B cell (primary cell): ENCODE results near the gene TMEM150A. TPM values are rescaled to one million over a fixed set of nuclear protein-coding genes. Genes with fewer than 3 reads are reported as not detected.

ENCODE experiments used
- ATAC-seq: fragments of 200-7000 bp; cut with Tn5 transposase; one replicate; pipeline ENCODE4 v1.10.0; 2021; ENCODE audit warnings: low read depth, mild to moderate bottlenecking, moderate number of reproducible peaks, moderate library complexity
- CTCF ChIA-PET: fragments of 350-600 bp; sonication (Branson Sonifier 250); formaldehyde crosslinking; loops from one replicate; lab custom pipeline; 2021; ENCODE audit warnings: antibody characterized with exemption, inconsistent platforms; lab: Charles Lee
- POLR2A ChIA-PET: fragments of 350-600 bp; sonication (Branson Sonifier 250); formaldehyde crosslinking; loops from one replicate; lab custom pipeline; 2021; ENCODE audit warnings: antibody characterized with exemption; lab: Charles Lee
- DNase-seq: peaks from one replicate; pipeline ENCODE4 v3.0.0; 2013
- H2AFZ ChIP-seq: 2 replicates; pipeline ENCODE4 v1.6.1; 2012; ENCODE audit warnings: mild to moderate bottlenecking, low read depth, low read length; ENCODE audit not compliant: insufficient read depth, poor library complexity, severe bottlenecking
- H3K27ac ChIP-seq, 2 donors: 1 replicate in 1 of 2; 2 replicates in 1 of 2; pipeline ENCODE4 v1.5.1; 2012 to 2013; ENCODE audit warnings: low read length in 2 of 2, mild to moderate bottlenecking in 2 of 2, moderate library complexity in 1 of 2
- H3K27me3 ChIP-seq, 4 experiments: fragments of 200-600 bp in 1 of 4; sonication (generic) in 1 of 4; replicated peaks in 1 of 4; 1 replicate in 2 of 4; 2 replicates in 2 of 4; pipeline versions ENCODE4 v1.6.1 to v1.7.0; 2013 to 2016; ENCODE audit warnings: low read length in 3 of 4, mild to moderate bottlenecking in 2 of 4, mixed read lengths in 1 of 4, moderate library complexity in 1 of 4; ENCODE audit not compliant: insufficient read depth in 4 of 4, control insufficient read depth in 3 of 4; ENCODE audit errors: control extremely low read depth in 1 of 4
- H3K36me3 ChIP-seq, 2 experiments: replicated peaks in 1 of 2; 1 replicate in 1 of 2; 2 replicates in 1 of 2; pipeline versions ENCODE4 v1.6.1 to v1.7.1; 2013; ENCODE audit warnings: low read length in 1 of 2; ENCODE audit not compliant: insufficient read depth in 2 of 2, control insufficient read depth in 1 of 2; ENCODE audit errors: control extremely low read depth in 1 of 2, extremely low read depth in 1 of 2
- H3K4me1 ChIP-seq, 2 donors: fragments of 200-600 bp in 1 of 2; sonication (generic) in 1 of 2; 1 replicate in 1 of 2; 2 replicates in 1 of 2; pipeline versions ENCODE4 v1.5.1 to v1.6.1; 2013 to 2017; ENCODE audit warnings: low read length in 2 of 2; ENCODE audit not compliant: control insufficient read depth in 2 of 2, insufficient read depth in 2 of 2
- H3K4me2 ChIP-seq: replicated peaks from 2 replicates; pipeline ENCODE3; 2012; ENCODE audit warnings: mild to moderate bottlenecking, low read depth, low read length; ENCODE audit not compliant: poor library complexity, severe bottlenecking
- H3K4me3 ChIP-seq, 5 experiments: fragments of 200-600 bp in 1 of 5; sonication (generic) in 1 of 5; 1 replicate in 3 of 5; 2 replicates in 2 of 5; pipeline versions ENCODE4 v1.5.1 to v1.7.0; 2011 to 2016; ENCODE audit warnings: low read length in 4 of 5, mild to moderate bottlenecking in 4 of 5, low read depth in 2 of 5, control low read depth in 1 of 5, moderate library complexity in 1 of 5; ENCODE audit not compliant: insufficient read depth in 1 of 5; ENCODE audit errors: control extremely low read depth in 1 of 5, extremely low read depth in 1 of 5
- H3K79me2 ChIP-seq: fragments of 200-600 bp; sonication (generic); one replicate; pipeline ENCODE4 v1.6.0; 2016; ENCODE audit warnings: low read length; ENCODE audit not compliant: control insufficient read depth, insufficient read depth
- H3K9ac ChIP-seq: fragments of 200-600 bp; sonication (generic); 2 replicates; pipeline ENCODE4 v1.6.1; 2017; ENCODE audit warnings: mild to moderate bottlenecking, low read length, moderate library complexity
- H3K9me3 ChIP-seq, 3 donors: one replicate each; pipeline versions ENCODE4 v1.6.1 to v1.7.1; 2013; ENCODE audit warnings: low read length in 2 of 3; ENCODE audit not compliant: control insufficient read depth in 2 of 3, insufficient read depth in 1 of 3; ENCODE audit errors: control extremely low read depth in 1 of 3
- H4K20me1 ChIP-seq: 2 replicates; pipeline ENCODE4 v1.6.0; 2012; ENCODE audit warnings: mild to moderate bottlenecking, low read length; ENCODE audit not compliant: insufficient read depth, control insufficient read depth, poor library complexity, severe bottlenecking
- H3K27ac Mint-ChIP-seq: one replicate; pipeline ENCODE4 v1.8.0; 2021; ENCODE audit warnings: mixed read lengths
- H3K27me3 Mint-ChIP-seq: one replicate; pipeline ENCODE4 v1.8.0; 2021; ENCODE audit warnings: mixed read lengths
- H3K4me1 Mint-ChIP-seq: one replicate; pipeline ENCODE4 v1.8.0; 2021; ENCODE audit warnings: mixed read lengths
- H3K4me3 Mint-ChIP-seq: one replicate; pipeline ENCODE4 v1.8.0; 2021; ENCODE audit warnings: mixed read lengths
- H3K9me3 Mint-ChIP-seq: one replicate; pipeline ENCODE4 v1.8.0; 2022; ENCODE audit warnings: mixed read lengths; ENCODE audit not compliant: insufficient read depth
- CTCF ChIP-seq: fragments of 200-600 bp; IDR thresholded peaks from one replicate; pipeline ENCODE4 v1.8.0; 2022; ENCODE audit warnings: antibody characterized with exemption, mild to moderate bottlenecking
- EZH2 ChIP-seq: IDR thresholded peaks from 2 replicates; pipeline ENCODE4 v1.6.1; 2012; ENCODE audit warnings: borderline replicate concordance, low read depth, mild to moderate bottlenecking, moderate library complexity, low read length; ENCODE audit not compliant: insufficient read depth, poor library complexity, severe bottlenecking
- WGBS: methylation state at CpG from one replicate; pipeline ENCODE4 v1.1.5; 2013; ENCODE audit warnings: missing lambda C conversion rate; ENCODE audit not compliant: insufficient coverage; 5-methylcytosine and 5-hydroxymethylcytosine counted together
- intact Hi-C: fragments of 100-400 bp; cut with micrococcal nuclease; formaldehyde crosslinking; loops from one replicate; pipeline ENCODE4 v1.10.0; 2022
- polyA plus RNA-seq: library from polyadenylated mRNA; depleted of rRNA; stranded (reverse); fragments of >200 nt; gene quantifications from 2 replicates; pipeline ENCODE4 v1.2.3, GENCODE V29; 2012
- total RNA-seq, 2 donors: library from RNA; stranded (reverse); fragments of 120-200 nt in 1 of 2; gene quantifications; 1 replicate in 1 of 2; 2 replicates in 1 of 2; pipeline versions ENCODE4 v1.2.3 to v1.2.4, GENCODE V29; 2013 to 2022

TMEM150A gene
- total and polyA plus RNA-seq, 2 donors (not counting 1 experiment from before 2014, with no cell fraction given): 23.0 to 26.4 TPM

- H4K20me1 ChIP-seq: no peaks in the 10 kb centered on the region
- H3K27ac Mint-ChIP-seq: no peak overlapping the region
- no peaks in the 10 kb centered on the region for H3K9me3 Mint-ChIP-seq
These were observed 52.0 kb downstream of the TMEM150A start for GRCh38 chr2:85550486-85550885.

More at GRCh38 chr2:85550486-85550885, 52.0 kb downstream of the TMEM150A start:
- POLR2A ChIA-PET: interaction anchor here (0.7 to 4.6 kb wide), 3 partner anchors 11 to 162 kb away, joined by 3 to 30 read pairs (median 4); partner anchors contain the start of gene MAT2A
- H3K27me3 ChIP-seq: no peaks in the 10 kb centered on the region
- no peak overlapping the region for H3K9ac ChIP-seq
- no peak overlapping the region for H3K4me2 ChIP-seq
- no peak overlapping the region for H2AFZ ChIP-seq
- Mint-ChIP-seq H3K27me3 (no peaks in the 10 kb centered on the region), H3K4me1 (peaks cover 4% of the 10 kb centered on the region), H3K4me3 (no peak overlapping the region)
- TF ChIP-seq EZH2: no peak
- TF ChIP-seq CTCF: no peak
- no peaks in the 10 kb centered on the region for H3K9me3 ChIP-seq
- DNase-seq: no peak
- H3K79me2 ChIP-seq: no peaks in the 10 kb centered on the region
- H3K4me1 ChIP-seq: peaks cover 0 to 3% of the 10 kb centered on the region in 2 donors
- CTCF ChIA-PET: interaction anchor here (0.5 to 10.0 kb wide), 17 partner anchors 10 to 284 kb away, joined by 3 to 299 read pairs (median 10); partner anchors contain the start of genes GGCX, MAT2A, RNF181 and SH2D6
- no peak for ATAC-seq
- no peak overlapping the region for H3K4me3 ChIP-seq
- intact Hi-C loops: no loop called here
- peaks cover 0 to 56% of the 10 kb centered on the region in 2 experiments for H3K36me3 ChIP-seq
- WGBS: 57% methylated on average over 7 of the region's 10 CpGs
- H3K27ac ChIP-seq: no peak overlapping the region
